COLO668 (cell line): Measurements from ENCODE around the gene NCCRP1.
A peak's percentile ranks its signal among the peaks of the same experiment; 100 is the strongest.
"Not testable (repeated sequence)": the region's sequence is repeated elsewhere in the genome, so short reads cannot be mapped to it uniquely, and the experiment has no call there.

ENCODE experiments used
- DNase-seq: peaks from one replicate; lab custom pipeline; 2025; ENCODE audit not compliant: unreplicated experiment; lab: John Stamatoyannopoulos, UW

NCCRP1 gene

GRCh38 chr19:39206122-39206521, 9.4 kb downstream of the NCCRP1 start:
- no peak for DNase-seq

- DNase-seq, result no peak
Observed at GRCh38 chr19:39207293-39207836, 10.6 kb downstream of the NCCRP1 start.

- DNase-seq, result no peak
Observed at GRCh38 chr19:39208175-39208795, 11.5 kb downstream of the NCCRP1 start.

GRCh38 chr19:39209196-39209595, 12.4 kb downstream of the NCCRP1 start:
- no peak for DNase-seq

GRCh38 chr19:39211731-39212374, 15.1 kb downstream of the NCCRP1 start:
- DNase-seq, result no peak

GRCh38 chr19:39212375-39212742, 15.6 kb downstream of the NCCRP1 start:
- peak; percentile 21 for DNase-seq

GRCh38 chr19:39215323-39215722, 18.6 kb downstream of the NCCRP1 start:
- DNase-seq, result not testable (repeated sequence)

- no peak for DNase-seq
Observed at GRCh38 chr19:39217094-39217493, 20.3 kb downstream of the NCCRP1 start.

- DNase-seq, result peak; percentile 7
Observed at GRCh38 chr19:39218230-39219007, 21.7 kb downstream of the NCCRP1 start.

- not testable (repeated sequence) for DNase-seq
Observed at GRCh38 chr19:39219108-39219507, 22.3 kb downstream of the NCCRP1 start.

GRCh38 chr19:39223703-39224279, 27.0 kb downstream of the NCCRP1 start:
- DNase-seq, result no peak

- DNase-seq, result no peak
Observed at GRCh38 chr19:39224910-39225309, 28.1 kb downstream of the NCCRP1 start.

- no peak for DNase-seq
Observed at GRCh38 chr19:39230096-39230764, 33.5 kb downstream of the NCCRP1 start.

- no peak for DNase-seq
Observed at GRCh38 chr19:39232708-39233107, 35.9 kb downstream of the NCCRP1 start.

- DNase-seq, result no peak
Observed at GRCh38 chr19:39236527-39236926, 39.8 kb downstream of the NCCRP1 start.

GRCh38 chr19:39237200-39238184, 40.7 kb downstream of the NCCRP1 start:
- peak; percentile 72 for DNase-seq

GRCh38 chr19:39238209-39238608, 41.4 kb downstream of the NCCRP1 start:
- DNase-seq, result no peak

- DNase-seq, result no peak
Observed at GRCh38 chr19:39238944-39239343, 42.2 kb downstream of the NCCRP1 start.

GRCh38 chr19:39240421-39240820, 43.7 kb downstream of the NCCRP1 start:
- no peak for DNase-seq

- DNase-seq, result not testable (repeated sequence)
Observed at GRCh38 chr19:39243741-39244140, 47.0 kb downstream of the NCCRP1 start.
